Stimulated activated CD8-positive, alpha-beta memory T cell treated with anti-CD3 and anti-CD28 coated beads, Interleukin-7, amount 100 ng/mL, for 1 hour (primary cell): ENCODE data around the gene DLX2.

Source experiments
- DNase-seq, 2 donors: peaks; one replicate each; pipeline ENCODE4 v3.0.0-alpha.2; 2020; ENCODE audit warnings: low read depth in 2 of 2

Gene DLX2

GRCh38 chr2:172107690-172108586 is 5.2 kb upstream of the DLX2 start:
- no peak for DNase-seq

- no peak for DNase-seq
Observed at GRCh38 chr2:172106108-172106961, 3.6 kb upstream of the DLX2 start.

- no peak for DNase-seq
Observed at GRCh38 chr2:172105471-172106107, 2.9 kb upstream of the DLX2 start.

- peak in 1 of 2 donors; percentile 53 for DNase-seq
Observed at GRCh38 chr2:172103471-172104272, 972 bp upstream of the DLX2 start.

- DNase-seq: no peak
Observed at GRCh38 chr2:172101821-172102390, 794 bp downstream of the DLX2 start.

GRCh38 chr2:172100935-172101820 is 1.5 kb downstream of the DLX2 start:
- DNase-seq: no peak

GRCh38 chr2:172100080-172100934 is 2.4 kb downstream of the DLX2 start:
- DNase-seq: no peak

GRCh38 chr2:172099472-172100079 is 3.1 kb downstream of the DLX2 start:
- no peak for DNase-seq

- DNase-seq: no peak
Observed at GRCh38 chr2:172098650-172099471, 3.8 kb downstream of the DLX2 start.

- DNase-seq: no peak
Observed at GRCh38 chr2:172098287-172098649, 4.4 kb downstream of the DLX2 start.

- DNase-seq: no peak
Observed at GRCh38 chr2:172097557-172098131, 5.1 kb downstream of the DLX2 start.

- no peak for DNase-seq
Observed at GRCh38 chr2:172096626-172097547, 5.8 kb downstream of the DLX2 start.

- no peak for DNase-seq
Observed at GRCh38 chr2:172095905-172096625, 6.6 kb downstream of the DLX2 start.

GRCh38 chr2:172095146-172095904 is 7.4 kb downstream of the DLX2 start:
- peak in 1 of 2 donors; percentile 62 for DNase-seq
